Medulla oblongata (tissue), 1 donor: ENCODE results near the gene PDCD1.

Experiments
- DNase-seq: peaks from one replicate; pipeline ENCODE4 v3.0.0-alpha.2; 2015; ENCODE audit errors: extremely low spot score

Gene PDCD1

GRCh38 chr2:241895712-241896641, 37.3 kb upstream of the PDCD1 start:
- DNase-seq, result no peak

GRCh38 chr2:241895427-241895711, 36.7 kb upstream of the PDCD1 start:
- no peak for DNase-seq

GRCh38 chr2:241894681-241895426, 36.2 kb upstream of the PDCD1 start:
- DNase-seq, result no peak

GRCh38 chr2:241894056-241894641, 35.5 kb upstream of the PDCD1 start:
- DNase-seq, result no peak

- no peak for DNase-seq
These were observed 34.6 kb upstream of the PDCD1 start for GRCh38 chr2:241893265-241893664.

GRCh38 chr2:241892299-241893137, 33.8 kb upstream of the PDCD1 start:
- no peak for DNase-seq

- no peak for DNase-seq
These were observed 33.2 kb upstream of the PDCD1 start for GRCh38 chr2:241891988-241892298.

GRCh38 chr2:241891315-241891987, 32.8 kb upstream of the PDCD1 start:
- no peak for DNase-seq

GRCh38 chr2:241890524-241891235, 32.0 kb upstream of the PDCD1 start:
- no peak for DNase-seq

- no peak for DNase-seq
These were observed 29.9 kb upstream of the PDCD1 start for GRCh38 chr2:241888641-241889040.

- DNase-seq, result no peak
These were observed 29.3 kb upstream of the PDCD1 start for GRCh38 chr2:241887806-241888522.

- DNase-seq, result no peak
These were observed 28.2 kb upstream of the PDCD1 start for GRCh38 chr2:241886840-241887447.

- DNase-seq, result no peak
These were observed 27.4 kb upstream of the PDCD1 start for GRCh38 chr2:241885946-241886643.

GRCh38 chr2:241885291-241885945, 26.7 kb upstream of the PDCD1 start:
- DNase-seq, result no peak

- DNase-seq, result no peak
These were observed 26.2 kb upstream of the PDCD1 start for GRCh38 chr2:241884951-241885290.

- DNase-seq, result peak; percentile 54
These were observed 23.5 kb upstream of the PDCD1 start for GRCh38 chr2:241882091-241882625.

- no peak for DNase-seq
These were observed 21.8 kb upstream of the PDCD1 start for GRCh38 chr2:241880311-241881073.

- DNase-seq, result no peak
These were observed 20.6 kb upstream of the PDCD1 start for GRCh38 chr2:241879326-241879725.
